WTC11 (cell line): ENCODE data around the gene SRC. TPM values are rescaled to one million over a fixed set of nuclear protein-coding genes. Genes with fewer than 3 reads are reported as not detected.

Experiments
- ATF6 ChIP-seq: sonication (generic); formaldehyde crosslinking; IDR thresholded peaks from 2 replicates; pipeline ENCODE4 v1.8.1; 2023; ENCODE audit warnings: mild to moderate bottlenecking, missing genetic modification reagents
- CREB1 ChIP-seq: sonication (generic); formaldehyde crosslinking; IDR thresholded peaks from 2 replicates; pipeline ENCODE4 v1.8.0; 2023; ENCODE audit warnings: mild to moderate bottlenecking, missing genetic modification reagents
- JAZF1 ChIP-seq: fragments of 250-450 bp; sonication (Bioruptor Pico); IDR thresholded peaks from 2 replicates; pipeline ENCODE4 v1.9.0; 2021; ENCODE audit warnings: moderate library complexity, mild to moderate bottlenecking, inconsistent platforms
- SMAD4 ChIP-seq: sonication (generic); formaldehyde crosslinking; IDR thresholded peaks from 2 replicates; pipeline ENCODE4 v1.8.0; 2022; ENCODE audit warnings: mild to moderate bottlenecking, missing genetic modification reagents
- TEAD1 ChIP-seq: sonication (generic); formaldehyde crosslinking; IDR thresholded peaks from 2 replicates; pipeline ENCODE4 v1.8.0; 2022; ENCODE audit warnings: mild to moderate bottlenecking, missing genetic modification reagents
- TEAD4 ChIP-seq: sonication (generic); formaldehyde crosslinking; IDR thresholded peaks from 2 replicates; pipeline ENCODE4 v1.8.0; 2022; ENCODE audit warnings: mild to moderate bottlenecking, missing genetic modification reagents
- TP53 ChIP-seq: sonication (generic); formaldehyde crosslinking; IDR thresholded peaks from 2 replicates; pipeline ENCODE4 v1.8.1; 2023; ENCODE audit warnings: mild to moderate bottlenecking, missing genetic modification reagents
- ZBTB21 ChIP-seq: sonication (generic); formaldehyde crosslinking; IDR thresholded peaks from 2 replicates; pipeline ENCODE4 v1.8.1; 2023; ENCODE audit warnings: mild to moderate bottlenecking, missing genetic modification reagents, borderline replicate concordance
- ZNF263 ChIP-seq: sonication (generic); formaldehyde crosslinking; IDR thresholded peaks from 2 replicates; pipeline ENCODE4 v1.8.1; 2022; ENCODE audit warnings: low read depth, mild to moderate bottlenecking, moderate library complexity, missing genetic modification reagents
- ZNF532 ChIP-seq: fragments of 250-450 bp; sonication (Bioruptor Pico); IDR thresholded peaks from 2 replicates; pipeline ENCODE4 v1.9.0; 2021; ENCODE audit warnings: mild to moderate bottlenecking, borderline replicate concordance
- total RNA-seq: library from RNA; stranded (reverse); gene quantifications from 3 replicates; pipeline ENCODE4 v1.2.3, GENCODE V29; 2021
- TF ChIP-seq, protein P1 (sequence below): sonication (generic); formaldehyde crosslinking; IDR thresholded peaks from 2 replicates; pipeline ENCODE4 v1.8.0; 2023; ENCODE audit warnings: mild to moderate bottlenecking, missing genetic modification reagents
- TF ChIP-seq, protein P2 (sequence below): sonication (generic); formaldehyde crosslinking; conservative IDR thresholded peaks from 2 replicates; pipeline ENCODE4 v1.8.1; 2023; ENCODE audit warnings: mild to moderate bottlenecking, low read depth, missing genetic modification reagents, moderate library complexity
- TF ChIP-seq, protein P3 (sequence below): sonication (generic); formaldehyde crosslinking; IDR thresholded peaks from 2 replicates; pipeline ENCODE4 v1.8.1; 2023; ENCODE audit warnings: mild to moderate bottlenecking, missing genetic modification reagents
- TF ChIP-seq, protein P4 (sequence below): sonication (generic); formaldehyde crosslinking; IDR thresholded peaks from 2 replicates; pipeline ENCODE4 v1.8.1; 2022; ENCODE audit warnings: mild to moderate bottlenecking, moderate library complexity, missing genetic modification reagents

Gene SRC
- total RNA-seq, 1 experiment from 2014 or later, result 33.3 TPM

GRCh38 chr20:37442547-37442946, 96.6 kb downstream of the SRC start (continued):
- TF ChIP-seq ZNF532 (CRISPR knock-in tag) (no peak), TEAD4 (CRISPR knock-in tag) (no peak), ZBTB21 (CRISPR knock-in tag) (no peak), JAZF1 (CRISPR knock-in tag) (no peak), TP53 (CRISPR knock-in tag) (no peak), ZNF263 (CRISPR knock-in tag) (no peak), CREB1 (CRISPR knock-in tag) (no peak), TEAD1 (no peak), ATF6 (CRISPR knock-in tag) (no peak), SMAD4 (no peak)
- TF ChIP-seq, protein P1, sequence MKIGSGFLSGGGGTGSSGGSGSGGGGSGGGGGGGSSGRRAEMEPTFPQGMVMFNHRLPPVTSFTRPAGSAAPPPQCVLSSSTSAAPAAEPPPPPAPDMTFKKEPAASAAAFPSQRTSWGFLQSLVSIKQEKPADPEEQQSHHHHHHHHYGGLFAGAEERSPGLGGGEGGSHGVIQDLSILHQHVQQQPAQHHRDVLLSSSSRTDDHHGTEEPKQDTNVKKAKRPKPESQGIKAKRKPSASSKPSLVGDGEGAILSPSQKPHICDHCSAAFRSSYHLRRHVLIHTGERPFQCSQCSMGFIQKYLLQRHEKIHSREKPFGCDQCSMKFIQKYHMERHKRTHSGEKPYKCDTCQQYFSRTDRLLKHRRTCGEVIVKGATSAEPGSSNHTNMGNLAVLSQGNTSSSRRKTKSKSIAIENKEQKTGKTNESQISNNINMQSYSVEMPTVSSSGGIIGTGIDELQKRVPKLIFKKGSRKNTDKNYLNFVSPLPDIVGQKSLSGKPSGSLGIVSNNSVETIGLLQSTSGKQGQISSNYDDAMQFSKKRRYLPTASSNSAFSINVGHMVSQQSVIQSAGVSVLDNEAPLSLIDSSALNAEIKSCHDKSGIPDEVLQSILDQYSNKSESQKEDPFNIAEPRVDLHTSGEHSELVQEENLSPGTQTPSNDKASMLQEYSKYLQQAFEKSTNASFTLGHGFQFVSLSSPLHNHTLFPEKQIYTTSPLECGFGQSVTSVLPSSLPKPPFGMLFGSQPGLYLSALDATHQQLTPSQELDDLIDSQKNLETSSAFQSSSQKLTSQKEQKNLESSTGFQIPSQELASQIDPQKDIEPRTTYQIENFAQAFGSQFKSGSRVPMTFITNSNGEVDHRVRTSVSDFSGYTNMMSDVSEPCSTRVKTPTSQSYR, result no peak
- TF ChIP-seq, protein P2, sequence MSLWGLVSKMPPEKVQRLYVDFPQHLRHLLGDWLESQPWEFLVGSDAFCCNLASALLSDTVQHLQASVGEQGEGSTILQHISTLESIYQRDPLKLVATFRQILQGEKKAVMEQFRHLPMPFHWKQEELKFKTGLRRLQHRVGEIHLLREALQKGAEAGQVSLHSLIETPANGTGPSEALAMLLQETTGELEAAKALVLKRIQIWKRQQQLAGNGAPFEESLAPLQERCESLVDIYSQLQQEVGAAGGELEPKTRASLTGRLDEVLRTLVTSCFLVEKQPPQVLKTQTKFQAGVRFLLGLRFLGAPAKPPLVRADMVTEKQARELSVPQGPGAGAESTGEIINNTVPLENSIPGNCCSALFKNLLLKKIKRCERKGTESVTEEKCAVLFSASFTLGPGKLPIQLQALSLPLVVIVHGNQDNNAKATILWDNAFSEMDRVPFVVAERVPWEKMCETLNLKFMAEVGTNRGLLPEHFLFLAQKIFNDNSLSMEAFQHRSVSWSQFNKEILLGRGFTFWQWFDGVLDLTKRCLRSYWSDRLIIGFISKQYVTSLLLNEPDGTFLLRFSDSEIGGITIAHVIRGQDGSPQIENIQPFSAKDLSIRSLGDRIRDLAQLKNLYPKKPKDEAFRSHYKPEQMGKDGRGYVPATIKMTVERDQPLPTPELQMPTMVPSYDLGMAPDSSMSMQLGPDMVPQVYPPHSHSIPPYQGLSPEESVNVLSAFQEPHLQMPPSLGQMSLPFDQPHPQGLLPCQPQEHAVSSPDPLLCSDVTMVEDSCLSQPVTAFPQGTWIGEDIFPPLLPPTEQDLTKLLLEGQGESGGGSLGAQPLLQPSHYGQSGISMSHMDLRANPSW (CRISPR knock-in tag), result no peak
- TF ChIP-seq, protein P3, sequence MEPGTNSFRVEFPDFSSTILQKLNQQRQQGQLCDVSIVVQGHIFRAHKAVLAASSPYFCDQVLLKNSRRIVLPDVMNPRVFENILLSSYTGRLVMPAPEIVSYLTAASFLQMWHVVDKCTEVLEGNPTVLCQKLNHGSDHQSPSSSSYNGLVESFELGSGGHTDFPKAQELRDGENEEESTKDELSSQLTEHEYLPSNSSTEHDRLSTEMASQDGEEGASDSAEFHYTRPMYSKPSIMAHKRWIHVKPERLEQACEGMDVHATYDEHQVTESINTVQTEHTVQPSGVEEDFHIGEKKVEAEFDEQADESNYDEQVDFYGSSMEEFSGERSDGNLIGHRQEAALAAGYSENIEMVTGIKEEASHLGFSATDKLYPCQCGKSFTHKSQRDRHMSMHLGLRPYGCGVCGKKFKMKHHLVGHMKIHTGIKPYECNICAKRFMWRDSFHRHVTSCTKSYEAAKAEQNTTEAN (CRISPR knock-in tag), result no peak
- TF ChIP-seq, protein P4, sequence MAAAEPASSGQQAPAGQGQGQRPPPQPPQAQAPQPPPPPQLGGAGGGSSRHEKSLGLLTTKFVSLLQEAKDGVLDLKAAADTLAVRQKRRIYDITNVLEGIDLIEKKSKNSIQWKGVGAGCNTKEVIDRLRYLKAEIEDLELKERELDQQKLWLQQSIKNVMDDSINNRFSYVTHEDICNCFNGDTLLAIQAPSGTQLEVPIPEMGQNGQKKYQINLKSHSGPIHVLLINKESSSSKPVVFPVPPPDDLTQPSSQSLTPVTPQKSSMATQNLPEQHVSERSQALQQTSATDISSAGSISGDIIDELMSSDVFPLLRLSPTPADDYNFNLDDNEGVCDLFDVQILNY (CRISPR knock-in tag), result no peak
- TF ChIP-seq, all 79 proteins: peak for 0
